ENCODE data around the gene MYOM1.

MYOM1 gene

GRCh38 chr18:3219631-3220335 lies at the start of gene MYOM1:
Gene MYOM1, minus strand, starts transcription at chr18:3219968. Its CDS starts 4,745 bp downstream, at chr18:3215223.
- no peak for DNase-seq

GRCh38 chr18:3269241-3269913 lies 49.6 kb upstream of the MYOM1 start:
- no peak for DNase-seq

GRCh38 chr18:3268306-3268705 lies 48.5 kb upstream of the MYOM1 start:
- DNase-seq, result no peak

DNA sequence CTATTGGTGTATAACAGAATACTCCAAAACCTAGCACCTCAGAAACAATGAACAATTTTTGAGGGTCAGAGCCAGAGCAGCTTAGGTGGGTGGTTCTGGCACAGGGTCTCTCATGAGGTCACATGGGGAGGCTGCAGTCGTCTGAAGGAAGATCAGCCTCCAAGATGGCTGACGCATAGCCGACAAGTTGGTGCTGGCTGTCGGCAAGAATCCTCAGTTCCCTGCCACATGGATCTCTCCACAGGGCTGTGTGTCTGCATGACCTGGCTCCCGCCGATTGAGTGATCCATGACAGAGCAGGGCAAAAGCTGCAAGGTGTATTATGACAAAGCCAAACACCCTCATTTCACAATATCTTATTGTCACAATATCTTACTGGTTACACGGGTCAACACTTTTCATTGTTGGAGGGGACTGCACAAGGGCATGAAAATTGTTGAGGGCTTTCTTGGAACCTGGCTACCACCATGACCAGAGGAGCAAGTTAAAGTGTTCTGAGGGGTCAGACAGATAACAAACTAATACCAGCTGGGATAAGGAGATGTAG lies 46.4 kb upstream of the MYOM1 start:
- DNase-seq, result no peak

- DNase-seq, result no peak
Observed at GRCh38 chr18:3265564-3266033, 45.8 kb upstream of the MYOM1 start.

DNA sequence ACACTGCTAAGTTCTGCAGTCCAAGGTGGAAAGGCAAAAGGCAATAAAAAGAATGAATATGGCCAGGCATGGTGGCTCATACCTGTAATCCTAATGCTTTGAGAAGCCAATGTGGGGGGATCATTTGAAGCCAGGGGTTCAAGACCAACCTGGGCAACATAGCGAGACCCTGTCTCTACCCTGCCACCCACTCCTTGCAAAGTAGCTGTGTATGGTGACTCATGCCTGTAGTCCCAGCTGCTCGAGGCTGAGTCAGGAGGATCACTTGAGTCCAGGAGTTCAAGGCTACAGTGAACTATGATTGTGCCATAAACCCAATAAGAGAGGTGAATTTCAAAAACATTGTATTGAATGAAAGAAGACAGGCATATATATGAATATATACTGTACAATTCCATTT lies 44.6 kb upstream of the MYOM1 start:
- no peak for DNase-seq

GRCh38 chr18:3263132-3263700 lies 43.4 kb upstream of the MYOM1 start:
- DNase-seq, result no peak

DNA sequence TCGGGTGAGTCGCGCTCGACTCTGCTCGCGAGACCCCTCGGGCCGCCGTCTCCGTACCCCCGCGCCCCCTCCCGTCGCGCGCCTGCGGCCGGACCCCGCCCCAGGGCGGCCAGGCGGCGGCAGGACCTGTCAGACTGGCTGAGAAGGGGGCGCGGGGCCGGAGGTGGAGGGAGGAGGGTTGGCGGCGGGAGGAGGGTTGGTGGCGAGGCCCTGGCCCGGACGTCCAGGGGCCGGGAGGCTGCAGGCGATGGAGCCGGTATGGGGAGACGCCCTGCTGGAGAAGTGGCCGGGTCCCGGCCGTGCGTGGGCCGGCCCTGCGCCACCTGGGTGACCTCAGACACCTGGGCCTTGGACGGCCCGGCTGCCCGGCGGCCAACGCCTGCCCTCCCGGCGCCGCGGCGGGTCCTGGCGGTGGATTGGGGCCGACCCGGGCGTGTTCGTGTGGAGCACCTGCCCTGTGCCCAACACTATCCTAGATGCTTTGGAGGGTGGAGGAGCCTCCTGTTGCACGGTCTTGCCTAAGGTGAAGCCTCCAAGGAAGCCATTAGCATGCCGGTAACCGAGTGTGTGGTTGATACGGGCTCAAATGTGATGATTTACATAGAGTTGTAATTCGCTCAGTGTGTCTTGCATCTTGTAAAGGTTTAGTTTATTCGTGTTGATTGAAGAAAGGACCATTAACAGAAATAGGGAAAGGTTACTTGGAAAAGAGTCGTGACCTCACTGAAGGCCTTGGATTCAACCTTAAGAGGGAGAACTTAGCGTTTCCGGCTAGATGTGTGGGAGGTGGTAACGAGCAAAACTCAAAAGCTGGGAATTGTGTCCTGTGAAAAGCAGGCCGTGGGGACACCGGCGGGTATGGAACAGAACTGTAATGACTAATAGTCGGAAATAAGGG lies 42.7 kb upstream of the MYOM1 start:
- peak in 1 of 4 experiments; percentile 11 for DNase-seq

- DNase-seq, result peak; percentile 45 to 74 (median 56)
Observed at GRCh38 chr18:3261373-3262233, 41.8 kb upstream of the MYOM1 start, which contains the start of gene MYL12B. Gene MYL12B, plus strand, starts transcription at chr18:3262133. Its CDS starts 10,766 bp downstream, at chr18:3272899.

GRCh38 chr18:3260995-3261372 lies 41.2 kb upstream of the MYOM1 start:
- DNase-seq, result no peak

DNA sequence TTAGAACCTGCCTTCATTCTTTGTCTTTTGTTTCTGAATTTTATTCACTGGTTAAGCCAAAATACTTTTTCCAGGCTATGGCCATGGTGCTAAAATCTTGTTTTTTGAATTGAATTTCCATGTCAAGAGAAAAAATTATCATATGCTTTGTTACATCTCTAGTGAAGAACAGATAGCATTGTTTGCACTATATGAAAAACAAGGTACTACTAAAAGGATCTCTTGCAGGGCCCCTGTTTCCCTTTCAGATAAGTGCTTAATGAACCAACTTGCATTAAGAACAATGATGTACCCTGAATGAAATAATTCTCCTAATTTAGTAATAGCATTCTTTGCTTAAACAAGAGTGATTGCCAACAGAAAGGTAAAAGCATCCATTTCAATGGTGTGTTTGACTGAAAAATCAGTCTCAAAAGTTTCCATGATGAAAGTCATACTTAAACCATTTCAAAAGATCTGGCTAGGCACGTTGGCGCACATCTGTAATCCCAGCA lies 37.9 kb upstream of the MYOM1 start:
- no peak for DNase-seq

DNA sequence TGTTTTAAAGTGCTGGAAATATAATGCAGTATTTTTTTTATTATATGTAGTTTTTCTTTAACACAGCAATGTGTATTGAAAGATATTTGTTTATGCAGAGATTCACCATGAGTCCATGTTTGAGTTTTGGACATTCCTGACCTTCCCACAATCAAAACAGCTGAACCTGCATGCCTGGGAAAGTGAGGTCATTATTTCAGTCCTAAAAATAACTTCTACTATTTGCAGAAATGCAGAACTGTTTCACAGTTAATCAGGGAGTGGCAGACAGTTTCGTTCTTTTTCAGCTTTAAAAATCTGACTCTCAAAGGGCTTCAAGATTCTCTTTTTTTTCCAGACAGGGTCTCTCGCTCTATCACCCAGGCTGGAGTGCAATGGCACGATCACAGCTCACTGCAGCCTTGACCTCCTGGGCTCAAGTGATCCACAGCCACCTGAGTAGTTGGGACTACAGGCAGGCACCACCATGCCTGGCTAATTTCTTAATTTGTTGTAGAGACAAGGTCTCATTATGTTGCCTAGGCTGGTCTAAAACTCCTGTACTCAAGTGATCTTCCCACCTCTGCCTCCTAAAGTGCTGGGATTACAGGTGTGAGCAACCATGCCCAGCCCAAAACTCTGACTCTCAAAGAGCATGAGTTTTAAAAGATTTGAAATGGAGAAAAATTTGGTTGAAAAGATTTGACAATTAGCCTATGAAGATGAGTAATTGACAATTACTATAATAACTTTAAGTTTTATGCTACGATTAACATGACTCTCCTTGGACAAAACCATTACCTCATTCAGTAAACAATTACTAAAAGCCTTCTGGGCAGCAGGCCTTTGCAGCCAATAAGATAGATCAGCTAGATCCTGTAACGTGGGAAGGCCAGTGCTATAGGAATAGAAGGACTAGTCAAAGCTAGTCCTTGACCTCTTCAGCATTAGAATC lies 37.2 kb upstream of the MYOM1 start:
- DNase-seq, result no peak

GRCh38 chr18:3255611-3256165 lies 35.9 kb upstream of the MYOM1 start:
- DNase-seq, result no peak

GRCh38 chr18:3254725-3255124 lies 35.0 kb upstream of the MYOM1 start:
- DNase-seq, result no peak

GRCh38 chr18:3252843-3253242 lies 33.1 kb upstream of the MYOM1 start:
- no peak for DNase-seq

- DNase-seq, result no peak
Observed at GRCh38 chr18:3251963-3252277, 32.2 kb upstream of the MYOM1 start.

- no peak for DNase-seq
Observed at GRCh38 chr18:3251249-3251962, 31.6 kb upstream of the MYOM1 start.

GRCh38 chr18:3250237-3251107 lies 30.7 kb upstream of the MYOM1 start:
- no peak for DNase-seq
